Mesodermal cell (in vitro differentiated cells): ENCODE results near the gene BATF3.
A peak's percentile ranks its signal among the peaks of the same experiment; 100 is the strongest.

ENCODE experiments used
- H3K27ac ChIP-seq: 2 replicates; pipeline ENCODE4 v1.7.0; 2013; ENCODE audit warnings: mild to moderate bottlenecking, low read depth, low read length, moderate library complexity; ENCODE audit not compliant: severe bottlenecking
- H3K36me3 ChIP-seq: 2 replicates; pipeline ENCODE4 v1.7.1; 2013; ENCODE audit warnings: mild to moderate bottlenecking, low read length, moderate library complexity; ENCODE audit not compliant: control insufficient read depth, insufficient read depth
- H3K4me1 ChIP-seq: one replicate; pipeline ENCODE4 v1.7.1; 2013; ENCODE audit warnings: mild to moderate bottlenecking, low read length; ENCODE audit not compliant: insufficient read depth, control insufficient read depth, poor library complexity, severe bottlenecking
- H3K4me3 ChIP-seq: 2 replicates; pipeline ENCODE4 v1.7.0; 2013; ENCODE audit warnings: low read length, control low read depth, mild to moderate bottlenecking; ENCODE audit not compliant: insufficient read depth, poor library complexity, severe bottlenecking; ENCODE audit errors: extremely low read depth
- H3K9me3 ChIP-seq: 2 replicates; pipeline ENCODE4 v1.7.1; 2013; ENCODE audit warnings: mild to moderate bottlenecking, low read length, moderate library complexity; ENCODE audit not compliant: control insufficient read depth
- WGBS, 2 experiments: methylation state at CpG; one replicate each; pipeline ENCODE4 v1.1.5; 2013; ENCODE audit warnings: missing lambda C conversion rate in 2 of 2; ENCODE audit not compliant: insufficient coverage in 2 of 2; 5-methylcytosine and 5-hydroxymethylcytosine counted together

BATF3 gene

GRCh38 chr1:212703991-212704564 lies 4.4 kb upstream of the BATF3 start:
- H3K27ac ChIP-seq, result no peak overlapping the region
- no peaks in the 10 kb centered on the region for H3K36me3 ChIP-seq
- H3K4me3 ChIP-seq, result no peak overlapping the region
- 87 to 93% methylated on average over 7 to 9 of the region's 9 CpGs for WGBS, 2 experiments
- no peaks in the 10 kb centered on the region for H3K4me1 ChIP-seq
- no peaks in the 10 kb centered on the region for H3K9me3 ChIP-seq

GRCh38 chr1:212702672-212703071 lies 3.0 kb upstream of the BATF3 start:
- no peak overlapping the region for H3K27ac ChIP-seq
- WGBS, 2 experiments, result no CpG with 5 or more reads among the region's 1 CpG
- H3K4me1 ChIP-seq, result no peaks in the 10 kb centered on the region
- H3K36me3 ChIP-seq, result no peaks in the 10 kb centered on the region
- no peaks in the 10 kb centered on the region for H3K9me3 ChIP-seq
- H3K4me3 ChIP-seq, result no peak overlapping the region

GRCh38 chr1:212701910-212702309 lies 2.3 kb upstream of the BATF3 start:
- Histone ChIP-seq H3K4me1 (no peaks in the 10 kb centered on the region), H3K27ac (no peak overlapping the region), H3K4me3 (no peak overlapping the region), H3K9me3 (no peaks in the 10 kb centered on the region), H3K36me3 (no peaks in the 10 kb centered on the region)
- no CpG with 5 or more reads among the region's 1 CpG for WGBS, 2 experiments

- Histone ChIP-seq H3K9me3 (no peaks in the 10 kb centered on the region), H3K4me1 (no peaks in the 10 kb centered on the region), H3K4me3 (peak overlapping the region; percentile 44), H3K36me3 (no peaks in the 10 kb centered on the region), H3K27ac (no peak overlapping the region)
- WGBS, 2 experiments, result 8 to 12% methylated on average over 19 to 25 of the region's 27 CpGs
Observed at GRCh38 chr1:212700892-212701819, 1.5 kb upstream of the BATF3 start.

- Histone ChIP-seq H3K4me1 (no peaks in the 10 kb centered on the region), H3K9me3 (no peaks in the 10 kb centered on the region), H3K36me3 (no peaks in the 10 kb centered on the region), H3K27ac (no peak overlapping the region), H3K4me3 (peak overlapping the region; percentile 44)
- WGBS, 2 experiments, result 1 to 2% methylated on average over 44 to 48 of the region's 56 CpGs
Observed at GRCh38 chr1:212700223-212700891, 717 bp upstream of the BATF3 start.

- Histone ChIP-seq H3K4me3 (peak overlapping the region; percentile 44), H3K27ac (no peak overlapping the region), H3K4me1 (no peaks in the 10 kb centered on the region), H3K9me3 (no peaks in the 10 kb centered on the region), H3K36me3 (no peaks in the 10 kb centered on the region)
- 2 to 5% methylated on average over 15 to 30 of the region's 42 CpGs for WGBS, 2 experiments
Observed at GRCh38 chr1:212699104-212699624, 476 bp downstream of the BATF3 start.

- WGBS, 2 experiments, result 24 to 30% methylated on average over 8 to 9 of the region's 12 CpGs
- no peaks in the 10 kb centered on the region for H3K4me1 ChIP-seq
Observed at GRCh38 chr1:212698467-212699103, 1.1 kb downstream of the BATF3 start.

GRCh38 chr1:212696721-212697331 lies 2.8 kb downstream of the BATF3 start:
- H3K27ac ChIP-seq, result no peak overlapping the region

More at GRCh38 chr1:212698467-212699103, 1.1 kb downstream of the BATF3 start:
- Histone ChIP-seq H3K4me3 (peak overlapping the region; percentile 44), H3K27ac (no peak overlapping the region), H3K36me3 (no peaks in the 10 kb centered on the region), H3K9me3 (no peaks in the 10 kb centered on the region)

GRCh38 chr1:212692774-212693644 lies 6.6 kb downstream of the BATF3 start:
- H3K4me3 ChIP-seq, result no peak overlapping the region
- no peaks in the 10 kb centered on the region for H3K9me3 ChIP-seq
- H3K4me1 ChIP-seq, result no peaks in the 10 kb centered on the region
- H3K27ac ChIP-seq, result no peak overlapping the region
- no peaks in the 10 kb centered on the region for H3K36me3 ChIP-seq
- 96 to 97% methylated on average over 6 of the region's 9 CpGs for WGBS, 2 experiments

More at GRCh38 chr1:212696721-212697331, 2.8 kb downstream of the BATF3 start:
- H3K4me1 ChIP-seq, result no peaks in the 10 kb centered on the region
- no peaks in the 10 kb centered on the region for H3K36me3 ChIP-seq
- H3K4me3 ChIP-seq, result no peak overlapping the region
- no peaks in the 10 kb centered on the region for H3K9me3 ChIP-seq
- 79 to 83% methylated on average over 8 to 12 of the region's 13 CpGs for WGBS, 2 experiments
